HepG2 (cell line): Measurements from ENCODE around the gene CASZ1. TPM values are rescaled to one million over a fixed set of nuclear protein-coding genes. Genes with fewer than 3 reads are reported as not detected.

Experiments
- EZH2 ChIP-seq: conservative IDR thresholded peaks from 2 replicates; pipeline ENCODE4 v1.6.1; 2012; ENCODE audit warnings: mild to moderate bottlenecking, low read depth, low read length, moderate library complexity
- HOXA3 ChIP-seq: sonication (generic); formaldehyde crosslinking; IDR thresholded peaks from 2 replicates; pipeline ENCODE4 v1.5.0; 2020; ENCODE audit warnings: missing genetic modification reagents
- NAIF1 ChIP-seq: sonication (generic); formaldehyde crosslinking; IDR thresholded peaks from 2 replicates; pipeline ENCODE4 v1.5.0; 2020; ENCODE audit warnings: mild to moderate bottlenecking, missing genetic modification reagents, borderline replicate concordance
- NFE2 ChIP-seq: sonication (generic); formaldehyde crosslinking; IDR thresholded peaks from 2 replicates; pipeline ENCODE4 v1.4.0; 2020; ENCODE audit warnings: missing genetic modification reagents
- NFYC ChIP-seq: IDR thresholded peaks from 2 replicates; pipeline ENCODE4 v1.6.1; 2016; ENCODE audit warnings: missing genetic modification reagents, missing compliant biosample characterization
- NRL ChIP-seq: sonication (generic); formaldehyde crosslinking; IDR thresholded peaks from 2 replicates; pipeline ENCODE4 v1.5.0; 2020; ENCODE audit warnings: missing genetic modification reagents, mild to moderate bottlenecking, moderate library complexity, borderline replicate concordance
- PHF21A ChIP-seq: sonication (generic); formaldehyde crosslinking; IDR thresholded peaks from 2 replicates; pipeline ENCODE4 v1.5.0; 2020; ENCODE audit warnings: mild to moderate bottlenecking, missing genetic modification reagents
- SOX13 ChIP-seq, 3 experiments: fragments of 450-650 bp in 1 of 3; sonication (generic) in 1 of 3; formaldehyde crosslinking in 1 of 3; IDR thresholded peaks in 2 of 3; conservative IDR thresholded peaks in 1 of 3; 2 replicates each; pipeline versions ENCODE4 v1.5.0 to v1.6.1; 2016 to 2020; ENCODE audit warnings: antibody characterized with exemption in 1 of 3, mild to moderate bottlenecking in 1 of 3, missing compliant biosample characterization in 1 of 3, missing genetic modification reagents in 1 of 3, moderate library complexity in 1 of 3
- ZNF331 ChIP-seq: sonication (generic); formaldehyde crosslinking; IDR thresholded peaks from 2 replicates; pipeline ENCODE4 v1.4.0; 2020; ENCODE audit warnings: missing genetic modification reagents
- ZNF883 ChIP-seq: sonication (generic); formaldehyde crosslinking; IDR thresholded peaks from 2 replicates; pipeline ENCODE4 v1.5.1; 2020; ENCODE audit warnings: mild to moderate bottlenecking, missing genetic modification reagents; ENCODE audit errors: not compliant biosample characterization
- polyA plus RNA-seq, 8 experiments: library from polyadenylated mRNA; depleted of rRNA in 3 of 8; stranded (reverse) in 7 of 8; unstranded in 1 of 8; fragments of >200 nt; fragmentation: Illumina TruSeq in 4 of 8; extraction: Trizol in 4 of 8; gene quantifications; 2 replicates each; pipeline versions ENCODE4 v1.2.1 to v1.2.3, GENCODE V29; 2011 to 2016; ENCODE audit warnings: low read depth in 4 of 8, missing spikeins in 1 of 8, mixed read lengths in 1 of 8; ENCODE audit not compliant: insufficient read depth in 1 of 8
- total RNA-seq, 5 experiments: library from RNA; depleted of rRNA; stranded (reverse); fragments of >200 nt; fragmentation: Illumina TruSeq; extraction: Trizol; gene quantifications; 2 replicates each; pipeline ENCODE4 v1.2.3, GENCODE V29; 2016; ENCODE audit warnings: low read depth in 1 of 5
- TF ChIP-seq, protein P1 (sequence below): sonication (generic); formaldehyde crosslinking; IDR thresholded peaks from 2 replicates; pipeline ENCODE4 v1.4.0; 2020; ENCODE audit warnings: missing genetic modification reagents, mild to moderate bottlenecking, borderline replicate concordance
- TF ChIP-seq, protein P2 (sequence below): sonication (generic); formaldehyde crosslinking; IDR thresholded peaks from 2 replicates; pipeline ENCODE4 v1.4.0; 2020; ENCODE audit warnings: missing genetic modification reagents
- TF ChIP-seq, protein P3 (sequence below), 2 experiments: sonication (generic) in 1 of 2; formaldehyde crosslinking in 1 of 2; IDR thresholded peaks; 2 replicates each; pipeline versions ENCODE4 v1.6.1 to v1.9.0; 2014 to 2022; ENCODE audit warnings: antibody characterized with exemption in 1 of 2, borderline replicate concordance in 1 of 2, inconsistent platforms in 1 of 2, low read depth in 1 of 2, missing genetic modification reagents in 1 of 2

CASZ1 gene
- total and polyA plus RNA-seq, 2 of the 13 experiments (the other 11 are each of a cell fraction or from before 2014, with no cell fraction given) = 1.9 to 3.7 TPM

DNA sequence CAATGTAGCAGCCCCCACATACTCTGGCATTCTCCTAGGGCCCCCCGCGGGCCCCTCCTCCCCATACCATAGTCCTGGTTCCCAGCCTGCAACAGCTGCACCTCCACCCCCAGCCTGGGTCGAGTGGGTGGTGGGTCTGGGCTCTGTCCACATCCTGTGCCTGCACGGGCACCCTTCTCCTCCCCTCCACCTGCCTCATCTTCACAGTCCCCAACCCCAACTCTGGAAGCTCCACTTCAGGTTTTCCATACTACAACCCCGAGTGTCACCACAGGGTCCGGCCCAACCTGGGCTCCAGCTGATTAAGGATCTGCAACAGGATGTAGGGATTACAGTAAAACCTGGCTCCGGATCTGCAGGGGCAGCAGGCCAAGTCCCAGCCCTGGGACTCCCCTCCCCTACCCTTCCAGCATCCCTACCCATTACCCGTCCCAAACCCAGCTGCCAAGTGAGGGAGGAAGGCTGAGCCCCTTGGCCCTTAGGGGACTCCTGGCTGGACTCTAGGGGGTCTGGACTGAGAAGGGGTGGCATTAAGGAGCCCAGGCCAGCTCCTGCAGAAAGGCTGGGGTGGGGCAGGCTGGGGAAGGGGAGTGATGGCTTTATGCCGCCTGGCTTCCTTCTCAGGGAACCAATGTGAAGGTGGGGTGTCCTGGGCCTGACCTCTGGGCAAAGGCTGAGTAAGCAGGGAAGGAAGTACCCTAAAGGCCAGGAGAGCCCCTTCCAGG, 116.8 kb downstream of the CASZ1 start (continued):
- TF ChIP-seq, protein P1, sequence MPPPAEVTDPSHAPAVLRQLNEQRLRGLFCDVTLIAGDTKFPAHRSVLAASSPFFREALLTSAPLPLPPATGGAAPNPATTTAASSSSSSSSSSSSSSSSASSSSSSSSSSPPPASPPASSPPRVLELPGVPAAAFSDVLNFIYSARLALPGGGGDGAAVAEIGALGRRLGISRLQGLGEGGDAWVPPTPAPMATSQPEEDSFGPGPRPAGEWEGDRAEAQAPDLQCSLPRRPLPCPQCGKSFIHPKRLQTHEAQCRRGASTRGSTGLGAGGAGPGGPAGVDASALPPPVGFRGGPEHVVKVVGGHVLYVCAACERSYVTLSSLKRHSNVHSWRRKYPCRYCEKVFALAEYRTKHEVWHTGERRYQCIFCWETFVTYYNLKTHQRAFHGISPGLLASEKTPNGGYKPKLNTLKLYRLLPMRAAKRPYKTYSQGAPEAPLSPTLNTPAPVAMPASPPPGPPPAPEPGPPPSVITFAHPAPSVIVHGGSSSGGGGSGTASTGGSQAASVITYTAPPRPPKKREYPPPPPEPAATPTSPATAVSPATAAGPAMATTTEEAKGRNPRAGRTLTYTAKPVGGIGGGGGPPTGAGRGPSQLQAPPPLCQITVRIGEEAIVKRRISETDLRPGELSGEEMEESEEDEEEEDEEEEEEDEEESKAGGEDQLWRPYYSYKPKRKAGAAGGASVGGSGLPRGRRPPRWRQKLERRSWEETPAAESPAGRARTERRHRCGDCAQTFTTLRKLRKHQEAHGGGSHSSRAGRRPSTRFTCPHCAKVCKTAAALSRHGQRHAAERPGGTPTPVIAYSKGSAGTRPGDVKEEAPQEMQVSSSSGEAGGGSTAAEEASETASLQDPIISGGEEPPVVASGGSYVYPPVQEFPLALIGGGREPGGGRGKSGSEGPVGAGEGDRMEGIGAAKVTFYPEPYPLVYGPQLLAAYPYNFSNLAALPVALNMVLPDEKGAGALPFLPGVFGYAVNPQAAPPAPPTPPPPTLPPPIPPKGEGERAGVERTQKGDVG (CRISPR knock-in tag) = 0 out of 2 replicates have a peak, but pooled peaks have one; percentile 9
- no peak for TF ChIP-seq SOX13 (IDR thresholded peaks at IDR 0.05)
- 0 out of 4 replicates have a peak, but pooled peaks of 1 of the 2 experiments have one; percentile 19 for TF ChIP-seq SOX13 (CRISPR knock-in tag; conservative IDR thresholded peaks at IDR 0.05 in 1 of 2, IDR thresholded peaks at IDR 0.05 in 1 of 2)
- no peak for TF ChIP-seq ZNF883 (CRISPR knock-in tag)
- TF ChIP-seq EZH2 = no peak
- no peak for TF ChIP-seq NAIF1 (CRISPR knock-in tag)
- peak; percentile 42; the same call in 1 of the 2 replicates for TF ChIP-seq PHF21A (CRISPR knock-in tag)
- TF ChIP-seq NFYC (CRISPR knock-in tag) = peak; percentile 59
- TF ChIP-seq NRL = no peak; the same call in 1 of the 2 replicates
- TF ChIP-seq, protein P2, sequence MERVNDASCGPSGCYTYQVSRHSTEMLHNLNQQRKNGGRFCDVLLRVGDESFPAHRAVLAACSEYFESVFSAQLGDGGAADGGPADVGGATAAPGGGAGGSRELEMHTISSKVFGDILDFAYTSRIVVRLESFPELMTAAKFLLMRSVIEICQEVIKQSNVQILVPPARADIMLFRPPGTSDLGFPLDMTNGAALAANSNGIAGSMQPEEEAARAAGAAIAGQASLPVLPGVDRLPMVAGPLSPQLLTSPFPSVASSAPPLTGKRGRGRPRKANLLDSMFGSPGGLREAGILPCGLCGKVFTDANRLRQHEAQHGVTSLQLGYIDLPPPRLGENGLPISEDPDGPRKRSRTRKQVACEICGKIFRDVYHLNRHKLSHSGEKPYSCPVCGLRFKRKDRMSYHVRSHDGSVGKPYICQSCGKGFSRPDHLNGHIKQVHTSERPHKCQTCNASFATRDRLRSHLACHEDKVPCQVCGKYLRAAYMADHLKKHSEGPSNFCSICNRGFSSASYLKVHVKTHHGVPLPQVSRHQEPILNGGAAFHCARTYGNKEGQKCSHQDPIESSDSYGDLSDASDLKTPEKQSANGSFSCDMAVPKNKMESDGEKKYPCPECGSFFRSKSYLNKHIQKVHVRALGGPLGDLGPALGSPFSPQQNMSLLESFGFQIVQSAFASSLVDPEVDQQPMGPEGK (CRISPR knock-in tag) = 0 out of 2 replicates have a peak, but pooled peaks have one; percentile 33
- 0 out of 2 replicates have a peak, but pooled peaks have one; percentile 27 for TF ChIP-seq ZNF331
- TF ChIP-seq, protein P3, sequence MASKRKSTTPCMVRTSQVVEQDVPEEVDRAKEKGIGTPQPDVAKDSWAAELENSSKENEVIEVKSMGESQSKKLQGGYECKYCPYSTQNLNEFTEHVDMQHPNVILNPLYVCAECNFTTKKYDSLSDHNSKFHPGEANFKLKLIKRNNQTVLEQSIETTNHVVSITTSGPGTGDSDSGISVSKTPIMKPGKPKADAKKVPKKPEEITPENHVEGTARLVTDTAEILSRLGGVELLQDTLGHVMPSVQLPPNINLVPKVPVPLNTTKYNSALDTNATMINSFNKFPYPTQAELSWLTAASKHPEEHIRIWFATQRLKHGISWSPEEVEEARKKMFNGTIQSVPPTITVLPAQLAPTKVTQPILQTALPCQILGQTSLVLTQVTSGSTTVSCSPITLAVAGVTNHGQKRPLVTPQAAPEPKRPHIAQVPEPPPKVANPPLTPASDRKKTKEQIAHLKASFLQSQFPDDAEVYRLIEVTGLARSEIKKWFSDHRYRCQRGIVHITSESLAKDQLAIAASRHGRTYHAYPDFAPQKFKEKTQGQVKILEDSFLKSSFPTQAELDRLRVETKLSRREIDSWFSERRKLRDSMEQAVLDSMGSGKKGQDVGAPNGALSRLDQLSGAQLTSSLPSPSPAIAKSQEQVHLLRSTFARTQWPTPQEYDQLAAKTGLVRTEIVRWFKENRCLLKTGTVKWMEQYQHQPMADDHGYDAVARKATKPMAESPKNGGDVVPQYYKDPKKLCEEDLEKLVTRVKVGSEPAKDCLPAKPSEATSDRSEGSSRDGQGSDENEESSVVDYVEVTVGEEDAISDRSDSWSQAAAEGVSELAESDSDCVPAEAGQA (IDR thresholded peaks at IDR 0.05; ENCODE audit: low read depth) = no peak
- TF ChIP-seq, protein P3 (CRISPR knock-in tag; IDR thresholded peaks at IDR 0.05; ENCODE audit: borderline replicate concordance) = no peak
- TF ChIP-seq HOXA3 (CRISPR knock-in tag) = peak; percentile 35; the same call in 1 of the 2 replicates
- no peak for TF ChIP-seq NFE2
